Motor neuron (in vitro differentiated cells): Measurements from ENCODE around the gene IQSEC1. TPM values are rescaled to one million over a fixed set of nuclear protein-coding genes. Genes with fewer than 3 reads are reported as not detected.

ENCODE experiments used
- ATAC-seq, 8 experiments: fragments of 200-7000 bp; cut with Tn5 transposase; replicated peaks in 6 of 8; 2 replicates each; pipeline ENCODE4 v1.8.0; 2021; ENCODE audit warnings: mild to moderate bottlenecking in 8 of 8, moderate library complexity in 8 of 8
- H3K27ac ChIP-seq, 2 donors: fragments of 250-450 bp; sonication (Bioruptor Pico); 2 replicates each; pipeline ENCODE4 v1.9.0; 2021; ENCODE audit warnings: antibody characterized with exemption in 2 of 2, mild to moderate bottlenecking in 2 of 2, moderate library complexity in 1 of 2
- H3K4me1 ChIP-seq, 2 donors: fragments of 250-450 bp; sonication (Bioruptor Pico); replicated peaks in 1 of 2; 2 replicates each; pipeline ENCODE4 v1.6.1; 2021; ENCODE audit warnings: antibody characterized with exemption in 2 of 2, mild to moderate bottlenecking in 2 of 2, moderate library complexity in 1 of 2
- H3K4me3 ChIP-seq, 5 donors: fragments of 250-450 bp; sonication (Bioruptor Pico); 2 replicates each; pipeline ENCODE4 v1.9.0; 2021; ENCODE audit warnings: antibody characterized with exemption in 5 of 5, mild to moderate bottlenecking in 5 of 5, moderate library complexity in 4 of 5
- WGBS, 10 experiments: fragments of 450-650 bp; shearing (Covaris generic); methylation state at CpG; one replicate each; pipeline ENCODE4 v1.0.0; 2022; 5-methylcytosine and 5-hydroxymethylcytosine counted together
- in situ Hi-C, 9 experiments: fragments of 400-800 bp; cut with MboI; loops; one replicate each; pipeline ENCODE4 v1.15.0; 2021; ENCODE audit warnings: low sequenced_read_pairs in 9 of 9, low pct_unique_long_range_greater_than_20kb in 2 of 9; ENCODE audit not compliant: unreplicated experiment in 9 of 9
- total RNA-seq, 8 experiments: library from RNA; unstranded; fragments of 300-600 nt; gene quantifications; 2 replicates each; pipeline versions ENCODE4 v1.2.3 to v1.2.4, GENCODE V29; 2022

Gene IQSEC1
- total RNA-seq, 8 experiments from 2014 or later, result 12.2 to 25.9 (median 18.3) TPM

DNA sequence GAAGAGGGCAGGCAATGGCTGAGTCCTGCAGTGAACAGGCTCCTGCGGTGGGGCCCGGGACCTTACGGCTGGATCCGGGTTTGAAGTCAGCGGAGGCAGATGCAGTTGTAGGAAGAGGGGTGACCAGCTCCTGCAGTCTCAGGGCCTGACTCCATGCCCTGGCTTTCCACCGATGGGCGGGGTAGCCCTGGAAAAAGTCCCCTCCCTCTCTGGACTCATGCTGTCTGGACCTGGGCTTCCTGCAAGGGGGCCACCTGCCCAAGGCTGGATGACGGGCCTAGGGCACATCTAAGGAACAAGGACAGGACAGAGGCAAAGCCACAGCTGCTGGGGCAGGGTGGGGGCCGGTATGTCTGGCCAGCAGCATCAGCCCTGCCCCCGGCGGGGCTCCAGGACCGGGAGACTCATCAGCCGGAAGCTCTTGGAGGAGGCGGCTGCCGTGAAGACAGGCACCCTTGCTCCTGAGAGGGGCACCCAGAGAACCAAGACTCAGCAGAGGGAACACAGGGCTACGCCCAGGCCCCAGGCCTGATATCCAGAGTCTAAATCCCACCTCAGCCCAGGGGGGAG, 12.8 kb downstream of the IQSEC1 start:
- Histone ChIP-seq H3K4me3 (no peak overlapping the region), H3K27ac (no peak overlapping the region), H3K4me1 (no peaks in the 10 kb centered on the region)
- WGBS, 10 experiments, result 70 to 92% (median 85%) methylated on average over 2 to 6 of the region's 16 CpGs; no CpG with 5 or more reads in 6 of the 10 experiments
- no peak for ATAC-seq
- in situ Hi-C loops, result no loop called here

DNA sequence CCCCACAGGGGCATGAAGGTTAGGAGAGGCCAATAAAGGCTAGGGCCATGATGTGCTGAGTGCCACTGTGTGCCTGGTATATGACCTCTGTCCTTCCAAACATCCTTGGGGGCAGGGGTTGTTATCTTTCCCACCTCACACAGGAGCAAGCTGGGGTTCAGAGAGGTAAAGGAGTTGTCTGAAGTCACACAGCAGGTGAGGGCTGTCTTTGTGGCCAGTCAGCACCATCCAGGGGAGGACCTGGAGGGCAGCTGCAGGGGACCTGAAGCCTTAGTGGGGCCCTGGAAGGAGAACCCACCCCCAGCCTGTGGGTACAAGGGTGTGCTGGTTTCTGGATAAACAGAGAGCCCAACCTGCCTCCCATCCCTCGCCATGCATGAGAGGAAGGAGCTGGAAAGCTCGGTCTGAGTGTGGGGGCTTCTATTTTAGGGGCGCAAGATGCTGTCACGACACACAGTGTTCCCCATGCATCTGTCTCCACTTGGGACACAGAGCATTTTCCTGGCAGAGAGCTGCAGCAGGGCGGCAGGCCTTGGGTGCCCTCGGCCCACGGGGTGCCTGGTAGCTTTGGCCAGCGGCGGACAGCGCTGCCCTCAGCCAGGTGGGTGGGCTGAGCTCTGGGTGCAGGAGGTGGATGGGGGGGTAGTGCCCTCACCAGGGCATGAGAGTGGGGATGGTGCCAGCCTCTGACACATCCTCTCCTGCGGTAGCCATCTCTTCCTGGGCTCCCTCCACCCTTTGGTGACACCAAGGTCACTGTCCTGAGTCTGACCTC, 14.7 kb downstream of the IQSEC1 start:
- WGBS, 10 experiments, result 83 to 90% methylated on average over 2 of the region's 11 CpGs; no CpG with 5 or more reads in 8 of the 10 experiments
- H3K27ac ChIP-seq, result no peak overlapping the region
- no peak overlapping the region for H3K4me3 ChIP-seq
- no peaks in the 10 kb centered on the region for H3K4me1 ChIP-seq
- ATAC-seq, result no peak
- in situ Hi-C loops, result no loop called here

DNA sequence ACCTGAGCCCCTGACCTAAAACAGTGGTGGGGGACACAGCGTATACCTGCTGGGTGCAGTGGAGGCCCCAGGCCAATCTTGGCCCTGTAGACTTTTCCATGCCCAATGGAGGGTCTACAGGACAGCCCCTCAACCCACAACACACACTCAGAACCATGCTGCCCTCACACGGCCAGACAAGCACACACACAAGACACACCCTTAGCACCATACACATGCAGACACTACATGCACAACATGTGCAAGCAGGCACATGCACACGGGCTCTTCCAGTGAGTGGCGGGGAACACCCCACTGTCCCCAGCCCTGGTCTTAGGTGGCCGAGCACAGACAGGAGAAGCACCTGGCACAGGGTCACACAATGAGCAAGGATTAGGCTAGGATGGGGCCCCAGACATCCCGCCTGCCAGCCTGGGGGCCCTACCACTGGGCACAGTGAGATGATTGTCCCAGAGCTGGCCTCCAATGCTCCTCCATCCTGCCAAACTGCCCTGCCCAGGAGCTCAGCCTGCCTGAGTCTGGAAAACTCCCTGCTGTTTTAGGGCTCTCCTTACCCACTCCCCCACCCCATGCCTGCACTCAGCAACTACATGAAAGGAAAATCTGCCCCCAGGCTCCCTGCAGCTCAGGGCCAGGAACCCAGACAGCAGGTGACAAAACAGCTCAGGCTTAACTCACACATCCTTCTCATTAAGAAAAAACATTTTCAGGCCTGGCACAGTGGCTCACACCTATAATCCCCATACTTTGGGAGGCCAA, 15.8 kb downstream of the IQSEC1 start:
- H3K27ac ChIP-seq, result no peak overlapping the region
- peak in 7 of 8 experiments; percentile 23 to 66 (median 54) for ATAC-seq
- whole genome bisulfite sequencing, 10 experiments, result 47 to 100% (median 73%) methylated on average over 1 to 3 of the region's 6 CpGs; no CpG with 5 or more reads in 7 of the 10 experiments
- in situ Hi-C loops, result no loop called here
- no peak overlapping the region for H3K4me3 ChIP-seq
- no peaks in the 10 kb centered on the region for H3K4me1 ChIP-seq

DNA sequence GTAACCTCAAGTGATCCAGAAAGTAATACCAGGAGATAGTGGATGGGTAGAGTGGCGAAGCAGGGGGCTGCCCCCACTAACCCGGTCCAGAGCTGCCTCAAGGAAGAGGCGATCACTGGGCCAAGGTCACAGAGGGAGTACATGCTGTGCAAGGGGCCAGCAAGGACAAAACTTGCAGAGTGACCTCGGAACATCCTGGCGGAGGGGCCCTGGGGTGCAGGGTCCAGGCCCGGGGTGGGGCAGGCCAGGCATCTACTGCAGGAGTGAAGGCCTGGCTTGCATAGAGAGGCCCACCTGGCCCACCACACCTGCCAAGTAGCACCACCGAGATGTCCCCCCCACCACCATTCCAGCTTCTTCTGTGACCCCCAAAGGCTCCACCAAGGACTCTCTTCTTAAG, 17.6 kb downstream of the IQSEC1 start:
- WGBS, 10 experiments, result 89 to 100% (median 92%) methylated on average over 1 to 4 of the region's 7 CpGs; no CpG with 5 or more reads in 6 of the 10 experiments
- Histone ChIP-seq H3K27ac (no peak overlapping the region), H3K4me1 (peaks cover 0 to 7% of the 10 kb centered on the region in 2 donors), H3K4me3 (no peak overlapping the region)
- no peak for ATAC-seq
- in situ Hi-C loops, result no loop called here

DNA sequence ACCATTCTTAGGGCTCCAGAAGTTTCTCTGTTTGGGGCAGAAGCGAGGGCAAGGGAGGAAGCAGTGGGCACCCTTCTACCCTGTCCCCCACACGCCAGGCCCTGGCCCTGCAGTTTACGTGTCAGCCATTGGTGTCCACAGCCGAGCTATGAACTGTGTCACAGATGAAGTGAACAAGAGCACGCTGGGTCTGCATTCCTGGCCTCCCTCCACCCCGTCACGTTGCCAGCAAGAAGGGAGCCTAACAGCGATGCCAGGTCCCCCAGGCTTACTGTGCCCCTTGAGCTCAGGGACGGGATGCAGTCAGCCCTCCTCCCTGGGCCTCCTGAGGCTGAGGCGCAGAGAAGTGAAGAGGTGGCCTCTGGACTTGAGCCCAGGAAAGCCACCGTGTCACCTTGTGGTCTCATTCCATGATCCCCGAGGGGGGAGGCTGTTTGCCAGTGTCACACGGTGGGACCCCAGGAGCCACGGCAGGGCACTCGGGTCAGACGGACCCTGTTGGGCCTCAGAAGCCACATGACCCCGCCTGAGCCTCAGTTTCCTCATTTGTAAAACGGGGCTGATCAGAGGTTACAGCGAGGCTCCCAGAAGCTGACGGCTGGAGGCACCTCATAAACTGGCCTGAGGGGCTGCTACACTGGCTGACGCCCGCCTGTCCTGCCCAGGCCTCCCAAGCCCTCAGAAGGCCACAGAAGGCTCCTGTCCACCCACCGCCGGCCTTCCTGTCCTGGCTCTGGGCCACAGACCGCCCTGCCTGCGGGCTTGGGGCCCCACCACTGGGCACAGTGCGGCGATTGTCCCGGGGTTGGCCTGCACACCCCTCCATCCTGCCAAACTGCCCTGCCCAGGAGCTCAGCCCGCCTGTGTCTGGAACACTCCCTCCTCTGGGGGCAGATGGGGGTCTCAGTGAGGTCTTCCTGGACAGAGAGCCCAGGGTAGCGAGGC, 18.6 kb downstream of the IQSEC1 start:
- in situ Hi-C loops, result no loop called here
- WGBS, 10 experiments, result 30 to 95% (median 90%) methylated on average over 2 to 4 of the region's 31 CpGs; no CpG with 5 or more reads in 5 of the 10 experiments
- no peak overlapping the region for H3K4me3 ChIP-seq
- peaks cover 0 to 7% of the 10 kb centered on the region in 2 donors for H3K4me1 ChIP-seq
- H3K27ac ChIP-seq, result no peak overlapping the region
- no peak for ATAC-seq

DNA sequence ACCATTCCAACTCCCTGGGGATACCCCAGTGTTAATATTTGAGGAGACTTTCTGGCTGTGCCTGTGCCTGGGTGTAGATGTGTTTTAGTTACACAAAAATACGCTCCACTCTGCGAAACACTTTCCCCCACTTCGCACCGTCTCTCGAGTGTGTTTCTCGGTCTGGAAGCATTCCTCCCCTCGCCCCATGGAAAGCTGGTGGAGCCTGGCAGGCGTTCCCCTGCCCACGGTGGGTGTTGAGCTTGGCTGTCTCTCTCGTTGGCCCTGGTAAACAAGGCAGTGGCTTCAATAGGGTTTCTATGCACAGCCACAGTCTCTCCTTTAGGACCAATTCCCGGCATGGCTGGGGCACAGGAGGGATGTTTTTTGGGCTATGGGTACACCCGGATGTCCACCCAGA, 19.3 kb downstream of the IQSEC1 start:
- in situ Hi-C loops, result no loop called here

DNA sequence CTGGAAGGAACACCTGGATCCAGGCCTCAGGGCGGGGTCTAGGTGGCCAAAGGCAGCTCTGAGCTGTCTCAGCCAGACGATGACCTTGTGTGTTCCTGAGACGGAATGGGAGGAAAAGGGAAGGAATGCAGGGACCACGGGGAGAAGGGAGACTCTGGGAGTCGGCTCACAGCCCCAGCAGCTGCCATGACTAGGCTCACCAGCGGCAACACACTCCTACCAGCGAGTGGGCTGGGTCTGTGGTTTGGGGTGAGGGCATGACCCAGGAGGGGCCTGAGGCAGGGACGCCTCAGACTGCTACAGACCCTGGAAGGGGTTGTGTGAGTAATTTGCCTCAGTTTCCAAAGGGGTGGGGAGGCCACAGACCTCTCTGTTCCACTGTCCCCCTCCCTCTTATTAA, 19.8 kb downstream of the IQSEC1 start:
- H3K4me3 ChIP-seq, result no peak overlapping the region
- in situ Hi-C loops, result no loop called here
- 40 to 80% (median 58%) methylated on average over 1 to 2 of the region's 8 CpGs; no CpG with 5 or more reads in 6 of the 10 experiments for WGBS, 10 experiments
- H3K4me1 ChIP-seq, result peaks cover 0 to 7% of the 10 kb centered on the region in 2 donors
- ATAC-seq, result no peak
- H3K27ac ChIP-seq, result no peak overlapping the region

More for the DNA sequence above, 19.3 kb downstream of the IQSEC1 start:
- Histone ChIP-seq H3K4me3 (no peak overlapping the region), H3K4me1 (peaks cover 0 to 7% of the 10 kb centered on the region in 2 donors), H3K27ac (no peak overlapping the region)
- ATAC-seq, result no peak
- WGBS, 10 experiments, result 15 to 91% (median 80%) methylated on average over 1 to 8 of the region's 12 CpGs; no CpG with 5 or more reads in 3 of the 10 experiments

DNA sequence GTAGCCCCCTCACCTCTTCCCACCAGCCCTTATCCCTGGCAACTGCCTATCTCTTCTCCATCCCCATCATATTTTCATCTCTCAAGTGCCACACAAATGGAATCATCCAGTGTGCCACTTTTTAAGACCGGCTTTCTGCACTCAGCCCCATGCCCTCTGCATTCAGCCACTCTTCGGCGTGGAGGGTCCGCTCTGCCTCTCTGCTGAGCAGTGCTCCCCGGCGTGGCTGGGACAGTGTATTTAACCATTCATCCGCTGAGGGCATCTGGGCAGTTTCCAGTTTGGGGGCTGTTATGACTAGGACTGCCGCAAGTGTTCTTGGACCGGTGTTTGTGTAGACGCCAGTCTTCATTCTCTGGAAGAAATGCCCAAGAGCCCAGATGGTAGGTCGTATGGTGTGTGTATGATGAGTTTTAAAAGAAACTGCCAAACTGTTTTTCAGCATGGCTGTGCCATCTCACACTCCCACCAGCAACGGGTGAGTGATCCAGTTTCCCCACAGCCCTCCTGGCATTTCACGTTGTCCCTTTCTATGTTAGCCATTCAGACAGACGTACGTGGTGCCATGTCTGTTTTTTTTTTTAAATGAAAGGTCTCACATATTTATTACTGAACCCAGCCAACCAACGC, 20.9 kb downstream of the IQSEC1 start:
- in situ Hi-C loops, result no loop called here
- ATAC-seq, result no peak
- Histone ChIP-seq H3K4me3 (no peak overlapping the region), H3K4me1 (peaks cover 6 to 12% of the 10 kb centered on the region in 2 donors), H3K27ac (no peak overlapping the region)
- WGBS, 10 experiments, result 69 to 100% (median 87%) methylated on average over 1 to 13 of the region's 16 CpGs; no CpG with 5 or more reads in 2 of the 10 experiments

DNA sequence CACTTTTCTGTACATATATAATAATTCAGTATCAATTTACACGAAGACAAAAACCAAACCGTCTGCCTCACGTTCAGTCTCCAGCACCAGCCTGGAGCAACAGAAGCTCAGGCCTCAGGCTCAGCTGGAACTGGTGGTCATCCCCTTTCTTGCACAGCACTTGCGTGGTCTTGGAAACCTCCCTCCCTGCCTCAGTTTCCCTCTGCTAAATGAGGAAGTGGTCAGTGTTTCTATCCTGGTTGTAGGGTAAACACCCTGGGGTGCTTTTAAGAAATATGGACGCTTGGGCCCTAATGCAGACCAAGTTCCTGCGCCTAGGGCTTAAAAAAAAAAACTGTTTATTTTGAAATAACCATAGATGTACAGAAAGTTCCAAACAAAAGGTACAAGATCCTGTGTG, 21.6 kb downstream of the IQSEC1 start:
- WGBS, 10 experiments, result 12 to 100% (median 82%) methylated on average over 1 to 6 of the region's 6 CpGs; no CpG with 5 or more reads in 4 of the 10 experiments
- H3K4me3 ChIP-seq, result no peak overlapping the region
- in situ Hi-C loops, result no loop called here
- H3K4me1 ChIP-seq, result peaks cover 13 to 19% of the 10 kb centered on the region in 2 donors
- no peak overlapping the region for H3K27ac ChIP-seq
- ATAC-seq, result no peak

DNA sequence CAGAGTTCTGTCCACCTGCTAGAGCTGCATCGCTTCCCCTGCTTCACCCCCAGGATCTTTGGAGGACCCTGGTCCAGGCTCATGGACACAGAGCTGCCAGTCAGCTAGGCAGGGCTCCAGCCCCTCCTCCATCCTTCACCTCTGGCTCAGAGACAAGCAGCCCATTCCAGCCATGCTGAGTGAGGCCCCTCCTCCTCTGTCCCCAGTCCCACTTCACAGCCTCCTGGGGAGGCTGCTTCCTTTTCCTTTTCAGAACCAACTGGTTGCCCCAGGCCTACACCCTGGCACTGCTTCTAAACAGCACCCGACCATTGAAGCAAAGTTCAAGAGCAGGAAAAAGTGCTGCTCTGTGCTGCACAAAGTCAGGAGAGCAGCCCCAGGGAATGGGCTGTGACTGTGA, 22.2 kb downstream of the IQSEC1 start:
- peak in 5 of 8 experiments; percentile 12 to 31 (median 20) for ATAC-seq

DNA sequence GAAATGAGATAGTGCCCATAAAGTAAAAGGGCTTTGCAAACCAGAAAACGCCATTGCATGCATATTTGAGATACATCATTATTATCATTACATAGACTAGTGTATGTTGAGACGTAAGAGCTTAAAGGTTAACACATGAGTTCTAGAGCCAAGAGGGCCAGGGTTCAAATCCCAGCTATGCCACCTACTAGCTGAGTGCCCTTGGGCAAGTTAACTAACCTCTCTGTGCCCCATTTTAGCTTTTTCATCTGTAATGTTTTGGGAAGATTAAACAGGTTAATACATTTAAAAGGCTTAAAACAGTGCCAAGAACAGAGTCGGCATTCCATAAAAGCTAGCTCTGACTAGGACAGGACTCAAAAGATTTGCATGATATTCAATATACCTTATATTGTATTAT, 22.8 kb downstream of the IQSEC1 start:
- 50 to 100% (median 75%) methylated on average over 2 to 3 of the region's 3 CpGs; no CpG with 5 or more reads in 4 of the 10 experiments for WGBS, 10 experiments
- in situ Hi-C loops, result no loop called here
- Histone ChIP-seq H3K4me3 (no peak overlapping the region), H3K27ac (no peak overlapping the region), H3K4me1 (peaks cover 25 to 30% of the 10 kb centered on the region in 2 donors)
- no peak for ATAC-seq

More for the DNA sequence above, 22.2 kb downstream of the IQSEC1 start:
- H3K4me1 ChIP-seq, result peaks cover 19 to 24% of the 10 kb centered on the region in 2 donors
- H3K27ac ChIP-seq, result no peak overlapping the region
- no peak overlapping the region for H3K4me3 ChIP-seq
- in situ Hi-C loops, result no loop called here
- 20 to 100% (median 30%) methylated on average over 1 of the region's 2 CpGs; no CpG with 5 or more reads in 6 of the 10 experiments for WGBS, 10 experiments

DNA sequence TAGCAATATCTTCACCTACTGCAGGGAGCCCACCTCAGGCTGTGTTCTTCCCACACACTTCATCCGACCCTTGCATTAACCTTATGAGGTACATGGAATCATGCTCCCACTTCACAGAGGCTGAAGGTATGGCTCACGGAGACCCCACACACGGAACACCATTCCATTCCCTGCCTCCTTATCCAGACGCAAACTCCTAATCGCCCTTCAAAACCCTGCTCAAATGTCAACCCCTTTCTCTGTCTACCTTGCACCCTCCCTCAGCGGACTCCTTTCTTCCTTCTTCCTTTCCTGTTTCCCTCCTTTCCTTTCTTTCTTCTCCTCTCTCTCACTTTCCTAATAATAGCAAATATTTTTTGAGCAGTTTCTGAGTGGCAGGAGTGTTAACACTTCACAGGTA, 23.8 kb downstream of the IQSEC1 start:
- in situ Hi-C loops, result no loop called here
- no peak for ATAC-seq
- Histone ChIP-seq H3K4me1 (peaks cover 35 to 41% of the 10 kb centered on the region in 2 donors), H3K27ac (no peak overlapping the region), H3K4me3 (no peak overlapping the region)
- 81 to 100% (median 93%) methylated on average over 3 to 6 of the region's 6 CpGs; no CpG with 5 or more reads in 2 of the 10 experiments for WGBS, 10 experiments
